ENCODE results near the gene HHIPL1.
"Not testable (repeated sequence)": the region's sequence is repeated elsewhere in the genome, so short reads cannot be mapped to it uniquely, and the experiment has no call there.

The HHIPL1 gene

GRCh38 chr14:99637624-99638023 lies 7.3 kb upstream of the HHIPL1 start:
- no peak for DNase-seq

GRCh38 chr14:99642771-99643170 lies 2.2 kb upstream of the HHIPL1 start:
- DNase-seq: not testable (repeated sequence)

- no peak for DNase-seq
These were observed 1.6 kb upstream of the HHIPL1 start for GRCh38 chr14:99643343-99643742.

GRCh38 chr14:99644035-99644587 lies 818 bp upstream of the HHIPL1 start:
- no peak for DNase-seq

GRCh38 chr14:99645545-99646505 lies 896 bp downstream of the HHIPL1 start:
- no peak for DNase-seq

- DNase-seq: no peak
These were observed 2.5 kb downstream of the HHIPL1 start for GRCh38 chr14:99647411-99647810.

- DNase-seq: no peak
These were observed 3.3 kb downstream of the HHIPL1 start for GRCh38 chr14:99648027-99648784.

GRCh38 chr14:99649219-99649618 lies 4.3 kb downstream of the HHIPL1 start:
- DNase-seq: no peak

- DNase-seq: no peak
These were observed 4.7 kb downstream of the HHIPL1 start for GRCh38 chr14:99649643-99650042.

- DNase-seq: no peak
These were observed 5.3 kb downstream of the HHIPL1 start for GRCh38 chr14:99650189-99650588.

GRCh38 chr14:99651953-99652746 lies 7.2 kb downstream of the HHIPL1 start:
- no peak for DNase-seq

GRCh38 chr14:99654235-99654985 lies 9.5 kb downstream of the HHIPL1 start:
- DNase-seq: no peak

GRCh38 chr14:99655521-99655920 lies 10.6 kb downstream of the HHIPL1 start:
- DNase-seq: no peak

GRCh38 chr14:99656171-99656570 lies 11.2 kb downstream of the HHIPL1 start:
- DNase-seq: no peak

- DNase-seq: no peak
These were observed 12.8 kb downstream of the HHIPL1 start for GRCh38 chr14:99657645-99658155.

- no peak for DNase-seq
These were observed 13.4 kb downstream of the HHIPL1 start for GRCh38 chr14:99658218-99658845.

- DNase-seq: peak; percentile 36
These were observed 14.4 kb downstream of the HHIPL1 start for GRCh38 chr14:99659333-99659741.

- peak; percentile 41 for DNase-seq
These were observed 15.2 kb downstream of the HHIPL1 start for GRCh38 chr14:99660006-99660566.

GRCh38 chr14:99660794-99661193 lies 15.9 kb downstream of the HHIPL1 start:
- no peak for DNase-seq

GRCh38 chr14:99661206-99661605 lies 16.3 kb downstream of the HHIPL1 start:
- DNase-seq: not testable (repeated sequence)

GRCh38 chr14:99662846-99663245 lies 17.9 kb downstream of the HHIPL1 start:
- DNase-seq: no peak

All from DMS79 treated with DMSO at 0.1 percent for 48 hours (cell line).